ENCODE measurements around the gene ARAP3. TPM values are rescaled to one million over a fixed set of nuclear protein-coding genes. Genes with fewer than 3 reads are reported as not detected.

The ARAP3 gene
- total and polyA plus RNA-seq, 2 donors (not counting 3 experiments of a cell fraction or from before 2014, with no cell fraction given) = 60.6 to 136 TPM

GRCh38 chr5:141649056-141649688 lies 32.9 kb downstream of the ARAP3 start:
- no TSS peak for BruUV-seq (replicated peaks)
- dilution Hi-C loops (cut with MboI; ENCODE audit: extremely low pct_ligation_motif_present, low sequenced_read_pairs) = no loop called here

More at GRCh38 chr5:141649056-141649688, 32.9 kb downstream of the ARAP3 start:
- Histone ChIP-seq H3K4me2 (ENCODE audit: insufficient read depth, low read length) (no peak overlapping the region), H3K9ac (replicated peaks; ENCODE audit: extremely low read depth, insufficient read depth, low read length) (no peak overlapping the region), H3K27me3 (ENCODE audit: control insufficient read depth in 2 of 2, insufficient read depth in 2 of 2, low read length in 2 of 2) (no peaks in the 10 kb centered on the region), H4K20me1 (replicated peaks; ENCODE audit: control insufficient read depth, extremely low read depth, insufficient read depth, low read length) (no peaks in the 10 kb centered on the region), H3K4me3 (replicated peaks in 1 of 3; ENCODE audit: insufficient read depth in 1 of 3, low read depth in 1 of 3, low read length in 3 of 3) (no peak overlapping the region), H3K9me3 (replicated peaks; ENCODE audit: control insufficient read depth, insufficient read depth, low read length) (no peaks in the 10 kb centered on the region), H3K9me1 (replicated peaks; ENCODE audit: control insufficient read depth, extremely low read depth, insufficient read depth, low read length) (no peaks in the 10 kb centered on the region), H3K79me2 (ENCODE audit: control insufficient read depth, insufficient read depth, low read length) (no peaks in the 10 kb centered on the region), H2AFZ (ENCODE audit: low read depth, low read length) (no peak overlapping the region), H3K27ac (ENCODE audit: insufficient read depth, low read depth, low read length) (no peak overlapping the region), H3K36me3 (ENCODE audit: control insufficient read depth in 2 of 2, extremely low read depth in 1 of 2, insufficient read depth in 2 of 2, low read length in 2 of 2) (peaks cover 9 to 18% of the 10 kb centered on the region in 2 experiments), H3K4me1 (ENCODE audit: control insufficient read depth, extremely low read depth, insufficient read depth, low read length) (peaks cover 9% of the 10 kb centered on the region)
- ChIA-PET CTCF (interaction anchor here (0.8 to 2.9 kb wide), 3 partner anchors 30 to 57 kb away, joined by 3 to 12 read pairs (median 3); partner anchors contain the start of gene DIAPH1), POLR2A (no interaction called here)
- TF ChIP-seq EZH2 (IDR thresholded peaks at IDR 0.05; ENCODE audit: borderline replicate concordance, low read depth, low read length, severe bottlenecking) (no peak), GATA2 (IDR thresholded peaks at IDR 0.05; ENCODE audit: insufficient read depth, insufficient read length, low read depth, low read length) (no peak), FOS (IDR thresholded peaks at IDR 0.05; ENCODE audit: borderline replicate concordance, insufficient read depth, low read length) (no peak), MYC (IDR thresholded peaks at IDR 0.05; ENCODE audit: low read depth, low read length) (no peak), JUN (IDR thresholded peaks at IDR 0.05; ENCODE audit: borderline replicate concordance, insufficient read depth, insufficient read length, low read depth) (no peak), CTCF (IDR thresholded peaks at IDR 0.05; ENCODE audit: extremely low read depth in 1 of 2, insufficient read depth in 1 of 2, low read depth in 1 of 2, low read length in 2 of 2) (no peak), POLR2AphosphoS5 (IDR thresholded peaks at IDR 0.05; ENCODE audit: insufficient read depth, low read depth, low read length) (no peak), POLR2A (IDR thresholded peaks at IDR 0.05; ENCODE audit: low read depth, low read length) (no peak)
- TF ChIP-seq, protein P1, sequence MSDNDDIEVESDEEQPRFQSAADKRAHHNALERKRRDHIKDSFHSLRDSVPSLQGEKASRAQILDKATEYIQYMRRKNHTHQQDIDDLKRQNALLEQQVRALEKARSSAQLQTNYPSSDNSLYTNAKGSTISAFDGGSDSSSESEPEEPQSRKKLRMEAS (IDR thresholded peaks at IDR 0.05; ENCODE audit: insufficient read depth, insufficient read length) = no peak
- no peak for FAIRE-seq
- intact Hi-C loops (cut with micrococcal nuclease) = no loop called here
- no peak for DNase-seq (ENCODE audit: low read depth, low spot score)

Measured in endothelial cell of umbilical vein (primary cell).